GM18909 (cell line): ENCODE measurements around the gene GAK.

Experiments used
- ATAC-seq: cut with Tn5 transposase; IDR thresholded peaks from one replicate; pipeline ENCODE4 v1.9.1; 2021; ENCODE audit warnings: mild to moderate bottlenecking; ENCODE audit not compliant: unreplicated experiment, poor library complexity

Gene GAK

DNA sequence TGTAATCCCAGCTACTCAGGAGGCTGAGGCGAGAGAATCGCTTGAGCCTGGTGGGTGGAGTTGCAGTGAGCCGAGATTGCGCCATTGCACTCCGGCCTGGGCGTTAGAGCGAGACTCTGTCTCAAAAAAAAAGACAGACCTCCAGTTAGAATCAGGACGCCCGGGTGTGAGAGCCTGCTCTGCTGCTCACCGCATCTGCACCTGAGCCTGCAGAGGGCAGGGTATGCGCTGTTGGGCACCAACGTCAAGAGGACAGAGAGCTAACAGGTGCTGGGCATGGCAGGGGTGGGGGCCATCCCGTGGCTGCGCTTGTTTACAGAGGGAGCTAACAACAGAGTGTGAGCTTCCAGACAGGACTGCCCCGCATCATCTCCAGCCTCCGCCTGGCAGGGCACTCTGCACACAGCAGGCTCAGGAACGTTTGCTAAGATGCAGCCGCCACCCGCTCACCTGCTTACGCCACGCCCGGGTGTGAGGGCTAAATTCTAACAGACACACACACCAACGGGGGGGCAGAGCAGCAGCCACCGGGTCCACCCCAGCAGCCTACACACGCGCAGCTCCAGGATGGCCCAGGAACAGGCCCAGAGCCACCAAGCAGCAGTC, 56.2 kb downstream of the GAK start:
- no peak for ATAC-seq

DNA sequence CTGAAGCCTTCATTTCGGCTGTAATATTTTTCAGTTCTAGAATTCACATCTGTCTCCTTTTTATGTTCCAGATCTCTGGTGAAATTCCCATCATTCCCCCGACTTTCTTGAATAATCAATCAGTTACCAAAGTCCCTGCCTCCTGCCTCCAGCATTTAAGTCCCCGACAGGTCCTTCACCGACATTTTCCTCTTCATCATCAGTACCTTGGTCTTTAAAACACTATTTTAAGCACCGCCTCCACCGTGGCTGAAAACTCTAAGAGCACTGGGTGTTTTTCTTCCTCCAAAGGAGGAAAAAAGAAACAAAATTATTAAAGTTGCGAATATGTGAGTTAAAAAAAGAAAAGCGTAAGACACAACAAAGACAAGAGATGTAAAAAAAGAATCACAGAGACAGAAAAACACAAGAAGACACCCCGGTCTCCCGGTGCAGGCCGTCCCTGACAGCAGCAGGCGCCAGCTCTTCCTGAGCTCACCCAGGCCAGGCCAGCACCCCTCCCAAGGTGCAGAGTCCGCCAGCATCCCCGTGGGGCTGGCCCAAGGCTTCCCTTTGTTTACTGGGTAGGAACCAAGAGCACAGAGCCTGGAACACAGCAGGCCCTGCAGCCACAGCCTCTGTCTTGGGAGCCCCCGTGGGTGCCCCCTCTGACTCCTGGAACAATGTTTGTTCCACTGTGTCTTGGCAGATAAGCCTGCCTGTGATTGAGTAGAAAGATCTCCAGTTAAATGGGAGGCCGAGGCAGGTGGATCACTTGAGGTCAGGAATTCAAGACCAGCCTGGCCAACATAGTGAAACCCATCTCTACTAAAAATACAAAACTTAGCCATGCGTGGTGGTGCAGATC, 56.9 kb downstream of the GAK start:
- no peak for ATAC-seq

DNA sequence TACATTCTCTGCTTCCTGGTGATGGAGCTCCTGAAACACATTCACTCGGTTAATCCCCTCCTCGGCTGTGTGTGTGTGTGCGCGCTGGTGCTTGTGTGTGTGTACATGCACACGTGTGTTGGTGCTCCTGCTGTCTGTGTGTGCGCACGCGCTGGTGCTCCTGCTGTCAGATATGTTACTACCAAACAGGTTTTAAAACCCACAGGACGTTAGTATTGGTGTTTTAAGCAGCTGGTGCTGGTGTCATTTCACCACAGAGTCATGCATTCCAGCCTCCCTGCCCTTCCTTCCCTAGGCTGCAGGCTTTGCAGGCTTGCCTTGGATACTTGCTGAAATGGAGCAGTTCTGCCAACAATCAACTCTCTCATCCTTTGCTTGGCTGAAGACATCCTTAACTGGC, 58.1 kb downstream of the GAK start:
- no peak for ATAC-seq

DNA sequence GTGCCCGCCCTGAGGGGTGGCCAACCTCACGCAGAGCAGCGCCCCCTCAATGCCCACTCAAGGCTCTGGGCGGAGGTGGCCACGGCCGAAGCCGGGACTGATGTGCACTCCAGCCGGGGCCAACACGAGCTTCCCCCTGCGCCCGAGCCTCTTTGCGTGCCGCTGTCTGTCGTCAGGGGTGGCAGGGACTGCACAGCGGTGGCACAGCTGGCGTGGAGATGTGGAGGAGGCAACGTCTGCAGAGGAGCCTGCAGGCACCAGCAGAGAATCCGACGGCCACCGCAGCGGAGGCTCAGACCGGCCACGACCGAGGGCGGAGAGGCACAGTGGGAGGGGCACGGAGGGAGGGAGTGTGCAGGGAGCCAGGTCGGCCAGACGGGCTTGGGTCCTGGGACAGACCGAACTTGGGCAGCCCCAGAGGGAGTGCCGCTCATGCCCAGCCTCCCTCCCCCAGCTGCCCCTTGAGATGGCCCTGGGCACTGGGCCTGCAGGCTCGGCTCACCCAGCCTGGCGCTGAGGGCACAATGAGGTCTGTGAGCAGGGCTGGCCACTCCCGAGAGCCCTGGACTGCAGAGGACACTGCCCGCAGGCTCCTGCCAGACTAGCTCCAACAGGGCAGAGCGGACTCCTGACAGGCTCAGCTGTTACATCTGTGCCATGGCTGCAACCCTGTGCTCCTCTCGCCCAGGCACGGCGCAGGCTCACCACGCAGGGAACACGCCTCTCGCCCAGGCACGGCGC, 59.7 kb downstream of the GAK start:
- no peak for ATAC-seq

DNA sequence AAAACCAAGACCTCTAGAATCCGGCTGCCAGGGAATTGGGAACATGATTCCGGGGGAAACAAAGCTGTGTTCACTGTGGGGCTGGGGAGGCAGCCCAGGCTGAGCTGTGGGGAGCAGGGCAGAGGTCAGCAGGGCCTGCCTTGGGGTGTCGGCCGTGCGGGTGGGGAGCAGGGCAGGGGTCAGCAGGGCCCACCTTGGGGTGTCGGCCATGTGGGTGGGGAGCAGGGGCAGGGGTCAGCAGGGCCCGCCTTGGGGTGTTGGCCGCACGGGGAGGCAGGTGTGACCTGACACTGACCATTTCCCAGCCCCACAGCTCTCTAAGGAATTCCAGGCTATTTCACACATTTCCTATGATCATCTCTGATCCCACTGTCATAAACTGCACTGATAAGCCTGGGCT, 60.6 kb downstream of the GAK start:
- ATAC-seq, result no peak

DNA sequence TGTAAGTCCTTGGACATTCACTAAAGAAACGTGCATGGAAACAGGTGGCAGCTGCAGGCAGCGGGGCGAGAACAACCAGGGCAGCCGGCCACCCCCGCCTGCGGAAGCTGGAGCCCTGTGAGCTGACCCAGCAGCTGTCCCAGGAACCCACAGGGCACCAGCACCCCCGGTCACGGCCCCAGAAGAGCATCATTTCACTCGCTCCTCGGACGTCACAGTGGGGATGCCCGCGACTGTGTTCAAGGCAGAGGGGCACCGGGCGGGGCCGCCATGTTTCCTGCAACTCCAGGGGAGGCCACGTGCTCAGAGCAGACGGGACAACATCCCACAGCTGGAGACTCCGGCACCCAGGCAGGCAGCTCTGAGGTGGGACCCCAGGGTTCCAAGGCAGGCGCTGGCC, 61.2 kb downstream of the GAK start:
- ATAC-seq, result no peak

DNA sequence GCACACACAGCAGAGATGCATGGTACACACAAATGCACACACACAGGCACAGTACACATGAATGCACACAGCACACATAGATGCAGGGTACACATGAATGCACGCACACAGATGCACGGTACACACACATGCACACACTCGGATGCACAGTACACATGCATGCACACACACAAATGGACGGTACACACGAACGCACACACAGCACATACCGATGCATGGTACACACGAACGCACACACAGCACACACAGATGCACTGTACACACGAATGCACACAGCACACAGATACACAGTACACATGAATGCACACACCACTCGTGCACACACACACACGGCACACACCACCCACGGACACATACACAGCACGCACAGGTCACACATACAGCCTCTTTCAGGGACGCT, 62.3 kb downstream of the GAK start:
- ATAC-seq, result no peak

DNA sequence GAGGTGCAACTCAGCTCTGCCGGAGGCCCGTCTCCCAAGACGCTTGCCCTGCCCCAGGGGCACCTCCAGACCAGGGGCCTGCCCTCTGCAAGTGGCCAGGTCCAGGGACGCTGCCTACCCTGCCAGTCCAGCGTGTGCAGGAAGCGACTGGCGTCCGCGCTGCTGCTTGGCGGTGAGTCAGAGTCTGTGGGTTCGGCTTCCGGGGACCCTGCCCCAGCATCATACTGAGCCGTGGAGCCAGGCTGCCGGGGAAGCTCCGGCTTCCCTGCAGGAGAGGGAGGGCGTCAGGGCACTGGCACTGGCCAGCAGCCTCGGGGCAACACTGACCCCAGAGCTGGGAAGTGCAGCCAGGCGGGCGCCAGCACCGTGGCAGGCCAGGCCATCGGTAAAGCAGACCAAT, 63.7 kb downstream of the GAK start:
- no peak for ATAC-seq

DNA sequence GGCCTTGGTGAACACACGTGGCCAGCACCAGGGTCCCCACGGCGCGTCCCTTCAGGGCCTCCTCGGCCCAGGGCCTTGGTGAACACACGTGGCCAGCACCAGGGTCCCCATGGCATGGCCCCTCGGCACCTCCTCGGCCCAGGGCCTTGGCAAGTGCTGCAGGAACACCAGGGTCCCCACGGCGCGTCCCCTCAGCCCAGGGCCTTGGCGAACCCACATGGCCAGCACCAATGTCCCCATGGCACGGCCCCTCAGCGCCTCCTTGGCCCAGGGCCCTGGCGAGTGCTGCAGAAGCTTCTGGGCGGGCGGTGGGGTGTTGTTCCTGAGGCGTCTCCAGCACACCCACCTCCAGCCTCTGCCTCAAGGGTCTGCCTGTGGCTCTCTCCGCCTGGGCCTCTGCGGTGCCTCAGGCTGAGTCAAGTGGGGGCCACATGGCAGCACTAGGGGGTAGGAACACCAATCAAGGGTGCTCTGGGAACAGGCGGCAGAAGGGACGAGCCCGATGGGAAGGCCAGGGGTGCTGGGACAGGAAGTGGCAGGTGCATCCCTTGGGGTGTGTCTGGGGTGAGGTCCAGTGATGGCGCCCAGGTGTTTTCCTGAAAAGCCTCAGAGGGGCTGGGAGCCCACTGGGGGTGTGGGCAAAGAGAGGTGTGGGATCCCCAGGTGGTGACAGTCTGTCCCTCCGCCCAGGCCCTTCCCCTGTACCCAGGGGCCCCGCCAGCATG, 64.4 kb downstream of the GAK start:
- no peak for ATAC-seq

DNA sequence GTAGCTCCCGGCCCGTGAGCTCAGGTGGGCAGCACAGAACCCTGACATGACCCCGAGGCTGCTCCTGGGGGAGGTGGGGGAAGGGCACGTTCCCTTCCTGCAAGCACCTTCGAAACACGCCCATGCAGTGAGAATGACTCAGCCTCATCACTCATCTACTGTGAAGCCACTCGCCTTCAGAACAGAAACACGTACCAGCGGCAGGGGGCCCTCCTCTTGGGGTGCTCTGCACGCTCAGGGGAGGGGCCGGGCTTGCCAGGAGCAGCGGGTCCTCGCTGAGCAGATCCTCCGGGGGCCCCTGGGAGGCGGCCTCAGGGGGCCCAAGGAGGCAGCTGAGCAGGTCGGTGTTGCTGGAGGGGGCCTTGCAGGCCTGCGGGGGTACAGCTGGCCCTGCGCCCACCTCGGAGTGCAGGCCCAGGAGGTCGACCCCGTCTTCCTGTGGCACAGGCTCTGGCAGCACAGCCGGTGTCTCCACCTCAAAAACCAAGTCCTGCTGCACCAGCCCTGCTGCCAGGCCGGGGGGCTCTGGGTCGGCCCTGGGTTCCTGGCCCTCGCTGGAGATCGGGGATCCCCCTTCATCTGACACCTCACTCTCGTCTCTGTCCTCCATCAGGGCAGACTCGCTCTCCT, 65.2 kb downstream of the GAK start:
- ATAC-seq, result no peak

DNA sequence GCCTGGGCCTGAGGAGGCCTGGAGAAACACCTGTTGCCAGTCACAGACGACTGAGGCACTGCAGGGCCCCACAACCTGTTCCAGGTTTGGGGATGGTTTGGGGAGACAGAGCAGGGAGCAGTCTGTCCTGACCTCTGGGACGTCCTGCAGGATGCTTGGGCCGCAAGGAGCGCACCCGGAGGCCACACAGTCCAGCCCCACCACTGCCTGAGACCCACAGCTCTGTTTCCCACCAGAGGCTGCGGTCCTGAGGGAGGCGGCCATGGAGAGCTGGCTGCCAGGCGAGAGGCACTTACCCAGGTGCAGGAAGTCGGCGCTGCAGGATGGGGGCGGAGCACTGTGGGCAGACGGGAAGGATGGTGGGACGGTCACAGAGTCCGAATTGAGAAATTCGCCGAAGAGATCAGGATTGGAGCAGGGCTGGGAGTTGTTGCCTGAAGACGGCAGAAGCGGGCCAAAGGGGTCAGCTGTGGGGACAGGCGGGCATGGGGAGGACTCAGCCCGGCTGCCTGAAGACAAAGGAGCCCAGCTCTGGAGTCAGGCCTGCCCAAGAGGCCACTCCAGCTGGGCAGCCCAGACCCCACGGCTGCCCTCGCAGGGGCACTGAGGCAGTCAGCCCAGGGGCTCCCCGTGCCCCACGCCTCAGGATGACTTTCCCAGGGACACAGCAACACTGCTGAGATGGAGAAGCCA, 65.9 kb downstream of the GAK start:
- no peak for ATAC-seq

DNA sequence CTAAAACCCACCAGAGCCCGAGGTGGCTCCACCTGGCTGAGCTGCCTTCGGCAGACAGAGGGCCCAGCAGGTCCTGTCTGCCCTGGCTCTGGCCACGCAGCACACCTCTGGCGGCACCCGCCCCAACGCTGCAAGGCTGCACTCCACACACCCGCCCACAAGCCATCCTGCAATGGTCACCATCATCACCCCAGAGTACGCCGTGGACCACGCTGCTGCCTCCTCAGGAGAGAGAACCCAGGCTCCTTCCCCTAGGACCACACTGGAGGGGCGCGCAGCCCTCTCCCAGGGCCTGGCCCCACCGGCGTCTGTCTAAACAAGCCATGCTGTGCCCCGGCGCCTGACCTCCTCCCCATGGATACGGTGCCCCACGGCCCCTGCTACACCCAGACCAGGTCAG, 66.5 kb downstream of the GAK start:
- ATAC-seq, result no peak

DNA sequence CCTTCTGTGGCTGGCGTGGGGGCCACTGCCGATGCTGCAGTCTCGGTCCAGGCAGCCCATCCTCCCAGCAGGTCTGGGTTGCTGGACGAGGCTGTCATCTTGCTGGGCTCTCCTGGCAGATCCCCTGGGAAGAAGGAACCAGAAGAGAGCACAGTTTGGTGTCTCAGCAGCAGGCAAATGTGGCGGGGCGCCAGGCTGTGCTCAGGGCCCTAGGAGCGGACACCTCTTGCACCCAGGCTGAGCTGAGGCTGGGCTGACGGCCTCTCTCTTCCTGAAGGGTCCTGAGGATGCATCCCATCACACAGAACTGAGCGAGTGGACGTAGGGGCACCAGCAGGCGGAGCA, 67.0 kb downstream of the GAK start:
- no peak for ATAC-seq

DNA sequence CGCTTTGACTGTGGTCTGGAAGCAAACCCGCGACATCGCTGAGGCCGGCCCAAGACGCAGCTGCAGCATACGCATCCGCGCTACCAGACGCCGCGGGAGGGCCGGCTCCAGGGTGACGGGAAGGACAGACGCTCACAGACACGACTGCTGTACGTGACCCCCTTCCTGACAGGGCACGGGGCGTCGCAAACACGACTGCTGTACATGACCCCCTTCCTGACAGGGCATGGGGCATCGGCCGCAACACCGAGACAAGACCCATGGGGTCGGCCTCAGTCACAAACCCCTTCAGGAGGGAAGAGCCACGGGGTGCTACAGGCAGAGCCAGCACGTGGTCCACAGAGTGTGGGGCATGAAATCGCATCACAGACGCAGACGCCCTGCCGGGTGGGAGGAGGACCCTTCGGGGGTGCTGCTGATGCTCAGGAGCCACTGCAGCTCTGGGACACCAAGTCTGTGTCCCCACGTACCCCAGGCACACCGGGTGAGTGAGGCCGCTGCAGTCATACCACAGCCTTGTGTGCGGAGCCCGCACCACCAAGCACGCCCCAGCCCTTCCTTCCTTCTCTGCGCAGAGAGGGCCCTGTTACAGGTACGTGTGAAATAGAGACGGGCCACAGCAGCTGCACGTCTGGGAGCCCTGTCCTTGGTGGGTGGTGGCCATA, 67.5 kb downstream of the GAK start:
- no peak for ATAC-seq

DNA sequence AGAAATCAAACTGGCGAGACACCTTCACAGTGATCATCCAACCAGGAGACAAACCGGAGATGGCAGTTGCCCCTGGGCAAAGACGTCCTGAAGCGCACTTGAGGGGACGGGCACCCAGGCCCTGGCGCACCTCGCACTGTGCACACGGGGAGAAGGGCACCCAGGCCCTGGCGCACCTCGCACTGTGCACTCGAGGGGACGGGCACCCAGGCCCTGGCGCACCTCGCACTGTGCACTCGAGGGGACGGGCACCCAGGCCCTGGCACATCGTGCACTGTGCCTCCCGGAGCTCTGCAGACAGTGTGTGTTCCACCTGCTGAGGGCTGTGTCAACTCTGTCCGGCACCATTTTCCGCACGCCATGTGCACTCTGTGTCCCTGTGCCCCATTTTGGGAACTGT, 71.6 kb downstream of the GAK start:
- ATAC-seq, result no peak

DNA sequence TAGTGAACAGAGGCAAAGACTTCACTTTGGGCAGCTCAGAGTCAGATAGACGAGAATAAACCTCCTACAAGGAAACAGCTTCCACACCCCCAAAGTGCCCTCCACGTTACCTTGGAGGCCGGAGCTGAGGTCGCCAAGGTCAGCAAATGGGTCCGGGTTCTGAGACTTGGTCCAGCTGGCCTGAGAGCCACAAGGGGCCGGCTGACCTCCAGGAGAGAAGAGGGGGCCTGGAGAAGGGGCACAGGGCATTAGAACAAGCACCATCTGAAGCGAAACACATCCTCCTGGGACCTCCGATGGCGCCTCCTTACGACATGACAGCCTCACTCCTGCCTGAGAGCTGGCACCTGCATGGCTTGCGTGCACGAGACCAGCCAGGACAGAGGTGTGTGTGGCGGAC, 72.6 kb downstream of the GAK start:
- ATAC-seq, result no peak

DNA sequence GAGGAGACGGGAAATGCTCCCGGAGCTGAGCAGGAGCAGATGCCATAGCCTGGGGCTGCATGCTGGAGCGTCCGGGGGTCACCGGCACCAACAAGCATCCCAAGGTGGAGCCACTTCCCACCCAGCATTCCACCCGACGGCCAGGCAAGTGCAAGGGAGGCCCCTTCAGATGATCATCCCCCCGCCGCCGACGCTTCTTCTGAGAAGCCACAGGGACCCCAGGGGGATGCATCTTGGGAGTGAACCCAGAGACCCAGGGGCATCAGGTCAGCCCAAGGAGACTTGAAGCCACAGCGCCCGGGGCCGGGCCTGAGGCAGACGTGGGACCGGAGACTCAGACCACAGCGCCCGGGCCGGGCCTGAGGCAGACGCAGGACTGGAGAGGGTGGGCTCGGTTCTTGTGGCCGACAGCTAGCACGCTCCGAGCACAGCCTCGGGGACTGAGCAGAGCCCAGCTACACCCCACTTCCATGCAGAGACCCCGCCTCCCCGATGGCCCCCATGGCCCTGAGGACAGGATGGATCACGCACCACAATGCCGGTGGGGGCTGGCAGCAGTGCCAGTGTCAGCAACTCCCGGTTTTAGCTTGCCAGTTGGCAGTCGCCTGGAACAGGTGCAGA, 73.2 kb downstream of the GAK start:
- no peak for ATAC-seq

DNA sequence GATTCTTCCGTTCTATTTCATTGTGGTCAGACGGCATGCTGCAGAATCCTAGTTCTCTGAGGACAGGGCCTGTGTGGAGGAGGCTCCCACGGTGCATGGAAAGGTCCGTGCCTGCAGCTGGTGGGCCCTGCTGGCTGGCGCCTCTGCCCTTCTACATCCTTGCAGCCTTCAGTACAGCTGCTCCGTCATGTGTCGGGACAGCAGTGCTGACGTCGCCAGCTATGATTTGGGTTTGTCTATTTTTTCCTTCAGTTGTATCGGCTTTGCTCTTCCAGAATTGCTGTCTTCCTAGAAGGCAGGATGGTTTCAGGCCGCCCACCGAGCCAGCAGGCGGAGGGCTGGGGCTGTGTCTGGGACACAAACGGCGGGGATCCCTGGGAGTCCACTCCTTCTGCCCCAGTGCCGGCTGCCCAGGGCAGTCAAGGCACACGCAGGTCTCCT, 74.1 kb downstream of the GAK start:
- no peak for ATAC-seq

DNA sequence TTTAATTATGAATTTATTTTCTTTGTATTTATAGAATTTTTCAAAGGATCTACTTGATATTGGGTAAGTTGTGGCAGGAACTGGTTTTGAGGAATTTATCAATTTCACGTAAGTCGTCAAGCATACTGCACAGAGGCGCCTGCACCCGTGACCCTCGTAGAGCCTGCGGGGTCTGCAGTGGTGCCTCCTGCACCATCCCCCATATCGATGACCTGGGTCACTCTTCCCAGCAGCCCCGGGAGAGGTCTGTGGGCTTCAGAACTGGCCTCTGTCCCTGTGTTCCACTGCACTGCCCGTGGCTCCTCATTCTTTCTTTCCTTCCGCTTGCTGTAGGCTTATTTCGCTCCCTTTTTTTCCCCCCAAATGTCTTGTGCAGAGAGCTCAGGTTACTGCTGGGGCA, 74.7 kb downstream of the GAK start:
- no peak for ATAC-seq
